NCI-H82 treated with DMSO at 0.1 percent for 48 hours (cell line): ENCODE results near the gene TBC1D10A.

Source experiments
- DNase-seq: peaks from one replicate; lab custom pipeline; 2025; ENCODE audit not compliant: unreplicated experiment; lab: John Stamatoyannopoulos, UW

Gene TBC1D10A

GRCh38 chr22:30267382-30268302 lies 59.1 kb downstream of the TBC1D10A start:
- DNase-seq, result no peak

DNA sequence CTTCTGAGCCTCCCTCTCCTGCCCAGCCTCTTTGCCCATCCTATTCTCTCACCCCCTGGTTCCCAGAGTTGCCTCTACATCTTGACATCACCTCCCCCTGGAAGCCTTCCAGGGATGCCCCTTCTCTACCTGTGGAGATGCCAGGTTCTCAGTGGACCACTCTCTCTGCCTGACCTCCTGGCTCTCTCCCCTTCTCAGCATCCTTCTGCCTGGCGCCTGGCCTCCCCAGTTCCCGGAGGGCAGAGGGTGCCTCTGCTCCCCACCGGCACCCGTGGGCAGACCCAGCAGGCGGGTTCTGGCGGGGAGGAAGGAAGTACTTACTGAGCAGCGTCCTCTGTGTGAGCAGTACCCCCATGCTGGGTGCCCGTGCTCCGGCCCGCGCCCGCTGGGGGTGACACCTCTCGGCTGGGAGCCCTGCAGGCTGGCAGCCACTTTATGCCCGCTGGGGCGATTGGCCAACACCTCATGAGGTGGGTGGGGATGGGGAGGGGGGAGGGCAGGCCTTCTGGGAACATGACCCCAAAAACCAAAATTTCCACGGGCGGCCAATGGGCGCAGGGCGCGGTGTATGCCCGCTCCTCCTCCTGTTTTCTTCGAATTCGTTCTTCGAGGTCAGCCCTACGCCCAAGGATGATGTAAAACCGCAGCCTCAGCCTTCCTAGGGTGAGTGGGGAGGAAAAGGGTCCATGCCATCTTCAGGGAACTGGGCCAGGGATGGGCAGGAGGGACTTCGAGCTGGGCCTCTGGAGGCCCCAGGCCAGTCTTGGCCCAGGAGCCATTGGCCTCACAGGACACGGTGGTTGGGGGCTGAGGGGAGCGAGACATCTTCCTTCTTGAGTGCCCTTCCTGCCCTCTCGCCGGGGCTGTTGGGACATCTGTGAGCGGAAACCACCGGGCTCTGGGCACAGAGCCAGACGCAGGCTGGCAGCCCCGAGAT lies 60.0 kb downstream of the TBC1D10A start, which contains the start of gene OSM:
Gene OSM, minus strand, starts transcription at position 407 of the 937 bp plus-strand sequence. Its CDS starts 52 bp downstream, at position 355.
- no peak for DNase-seq

- no peak for DNase-seq
Observed at GRCh38 chr22:30265823-30266444, 60.8 kb downstream of the TBC1D10A start.

GRCh38 chr22:30265131-30265720 lies 61.5 kb downstream of the TBC1D10A start:
- no peak for DNase-seq

DNA sequence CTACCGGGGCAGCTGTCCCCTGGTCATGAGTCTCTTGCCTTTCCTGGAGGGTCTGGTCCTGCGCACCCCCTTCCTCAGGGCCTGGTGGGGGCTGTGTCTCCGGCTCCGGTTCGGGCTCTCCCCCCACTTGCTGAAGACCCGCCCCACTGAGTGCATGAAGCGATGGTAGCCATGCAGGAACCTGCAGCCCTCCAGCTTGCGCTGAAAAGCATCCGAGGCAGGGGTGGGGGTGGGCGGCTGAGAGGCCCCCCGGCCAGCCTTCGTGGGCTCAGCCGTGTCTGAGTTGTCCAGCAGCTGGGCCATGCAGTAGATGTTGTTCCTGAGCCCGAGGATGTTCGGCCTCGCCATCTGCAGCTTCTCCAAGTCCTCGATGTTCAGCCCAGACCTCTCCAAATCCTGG lies 62.9 kb downstream of the TBC1D10A start:
- no peak for DNase-seq

GRCh38 chr22:30262917-30263741 lies 63.6 kb downstream of the TBC1D10A start:
- DNase-seq, result peak; percentile 4

- DNase-seq, result no peak
Observed at GRCh38 chr22:30262112-30262511, 64.6 kb downstream of the TBC1D10A start.

- no peak for DNase-seq
Observed at GRCh38 chr22:30261134-30261533, 65.6 kb downstream of the TBC1D10A start.

GRCh38 chr22:30260682-30261081 lies 66.1 kb downstream of the TBC1D10A start:
- no peak for DNase-seq

- no peak for DNase-seq
Observed at GRCh38 chr22:30260276-30260675, 66.5 kb downstream of the TBC1D10A start.

GRCh38 chr22:30254314-30254713 lies 72.4 kb downstream of the TBC1D10A start:
- DNase-seq, result no peak

- peak; percentile 23 for DNase-seq
Observed at GRCh38 chr22:30253205-30253852, 73.4 kb downstream of the TBC1D10A start.

DNA sequence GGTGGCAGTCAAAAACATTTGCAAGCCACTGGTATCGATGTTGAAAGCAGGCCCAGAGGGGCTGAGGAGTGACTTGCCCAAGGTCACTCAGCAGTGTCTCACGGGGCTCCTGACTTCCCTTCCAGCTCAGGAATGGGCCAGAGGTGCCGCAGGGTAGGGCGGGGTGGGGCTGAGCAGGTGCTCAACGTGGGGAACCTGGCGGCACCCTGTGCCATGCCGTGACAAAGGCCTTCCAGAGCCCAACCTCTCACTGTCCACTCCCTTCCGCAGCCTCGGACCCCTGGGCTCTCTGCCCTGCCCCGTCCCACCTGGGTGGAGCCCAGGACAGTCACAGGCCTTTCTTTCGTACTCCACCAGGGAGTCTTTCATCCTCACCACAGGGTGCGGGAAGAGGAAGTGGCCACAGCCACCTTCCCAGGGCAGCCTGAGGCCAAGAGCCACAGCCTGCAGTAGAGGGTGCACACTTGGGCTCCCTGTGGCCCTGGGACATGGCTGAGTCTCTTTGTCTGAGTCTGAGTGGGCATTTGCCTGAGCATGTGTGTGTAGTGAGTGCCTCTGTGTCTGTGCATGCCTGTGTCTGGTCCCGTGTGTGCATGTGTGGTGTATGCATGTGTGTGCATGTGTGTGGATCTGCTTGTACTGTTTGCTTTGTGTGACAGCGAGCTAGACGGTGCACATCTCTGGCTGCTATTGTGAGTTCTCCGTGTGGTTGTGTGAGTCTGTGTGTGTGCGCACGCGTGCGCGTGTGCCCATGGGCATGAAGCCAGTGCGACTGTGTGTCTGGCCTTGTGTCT lies 74.1 kb downstream of the TBC1D10A start:
- no peak for DNase-seq

DNA sequence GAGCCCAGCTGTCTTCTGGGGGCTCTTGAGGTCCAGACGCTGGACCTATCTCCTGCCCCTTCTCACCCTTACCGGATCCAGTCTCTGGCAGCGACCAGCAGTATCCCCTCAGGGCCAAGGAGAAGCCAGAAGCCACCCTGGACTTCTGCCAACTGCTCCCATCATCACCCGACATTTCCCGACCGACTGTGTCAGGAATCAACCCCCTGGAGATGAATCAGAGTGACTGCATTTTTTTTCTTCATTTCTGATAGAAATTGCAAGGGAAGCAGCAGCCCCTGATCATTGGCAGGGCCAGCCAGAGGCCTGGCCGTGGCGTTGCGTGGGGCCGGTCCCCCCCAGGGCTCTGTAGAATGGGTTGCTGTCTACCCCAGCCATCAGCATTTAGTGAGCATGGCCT lies 75.0 kb downstream of the TBC1D10A start:
- DNase-seq, result no peak

DNA sequence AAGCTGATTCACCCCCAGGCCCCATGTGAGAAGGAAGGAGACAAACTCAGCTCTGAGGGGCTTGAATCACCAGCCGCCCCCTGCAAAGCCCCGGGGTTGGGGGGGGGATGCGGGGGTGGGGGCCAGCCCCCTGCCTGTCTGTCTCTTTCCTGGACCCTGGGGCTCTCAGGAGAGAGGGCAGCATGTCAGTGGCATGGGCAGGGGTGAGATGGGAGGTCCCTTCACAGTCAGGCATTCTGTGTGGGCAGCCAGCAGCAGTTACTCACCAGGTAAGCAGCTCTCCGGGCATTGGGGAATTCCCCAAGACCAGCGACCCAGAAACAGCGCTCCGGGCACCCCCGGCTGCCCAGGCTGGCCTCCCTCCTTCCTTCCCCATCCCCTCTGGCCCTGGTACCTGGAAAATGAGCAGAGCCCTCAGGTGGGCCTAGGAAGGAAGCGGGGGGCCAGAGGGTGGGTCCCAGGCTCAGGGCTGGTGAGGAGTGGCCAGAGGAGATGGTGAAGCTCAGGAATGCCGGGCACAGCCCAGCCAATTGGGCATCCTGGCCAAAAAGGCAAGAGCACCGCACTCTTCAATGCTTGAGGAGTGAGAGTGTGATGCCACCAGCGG lies 76.0 kb downstream of the TBC1D10A start:
- no peak for DNase-seq

- no peak for DNase-seq
Observed at GRCh38 chr22:30250039-30250565, 76.6 kb downstream of the TBC1D10A start.

- DNase-seq, result no peak
Observed at GRCh38 chr22:30249049-30250038, 77.4 kb downstream of the TBC1D10A start.
